ENCODE measurements around the gene RBM41. TPM values are rescaled to one million over a fixed set of nuclear protein-coding genes. Genes with fewer than 3 reads are reported as not detected.

Gene RBM41
- total RNA-seq, 1 experiment from 2014 or later = 19.4 TPM

GRCh38 chrX:107135965-107136307, 17.3 kb upstream of the RBM41 start:
- no peak overlapping the region for H3K56ac ChIP-seq (ENCODE audit: insufficient read length, low read depth, low read length)
- H3K4me1 ChIP-seq (ENCODE audit: insufficient read depth, low read length) = no peaks in the 10 kb centered on the region
- H3K14ac ChIP-seq (ENCODE audit: insufficient read depth, low read length) = no peak overlapping the region
- peaks cover 0 to 11% (median 7%) of the 10 kb centered on the region in 3 experiments; a peak in 5 of 7 replicates for H3K36me3 Mint-ChIP-seq (ENCODE audit: insufficient read depth in 1 of 3, low read depth in 3 of 3)
- no peaks in the 10 kb centered on the region for H3K9me3 ChIP-seq (ENCODE audit: control insufficient read depth, low read depth, low read length)
- H3K4me3 Mint-ChIP-seq = no peak overlapping the region
- H3K79me1 ChIP-seq (ENCODE audit: insufficient read depth, low read depth, low read length, poor library complexity, severe bottlenecking) = no peaks in the 10 kb centered on the region
- H2BK120ac ChIP-seq (ENCODE audit: low read depth, low read length, poor library complexity, severe bottlenecking) = no peak overlapping the region
- no CpG with 5 or more reads among the region's 1 CpG for WGBS (ENCODE audit: extremely low coverage, insufficient read length, low lambda C conversion rate)
- H2AK5ac ChIP-seq (ENCODE audit: insufficient read length, low read length) = no peak overlapping the region
- no peak overlapping the region for H3K4ac ChIP-seq (ENCODE audit: low read depth, low read length)
- H3T11ph ChIP-seq (ENCODE audit: low read length) = no peak overlapping the region
- peaks cover 0 to 49% of the 10 kb centered on the region in 2 experiments; a peak in 2 of 5 replicates for H3K9me3 Mint-ChIP-seq
- no peak overlapping the region for H2BK15ac ChIP-seq (ENCODE audit: low read depth, low read length)
- H3K23ac ChIP-seq (ENCODE audit: insufficient read length, low read depth, low read length) = no peak overlapping the region
- no peaks in the 10 kb centered on the region for H3K23me2 ChIP-seq (ENCODE audit: insufficient read length, low read depth, low read length, poor library complexity, severe bottlenecking)
- no peaks in the 10 kb centered on the region for H3K79me2 ChIP-seq (ENCODE audit: insufficient read depth, low read length)
- no peaks in the 10 kb centered on the region for H3K4me1 Mint-ChIP-seq
- no peak overlapping the region for H3K27ac Mint-ChIP-seq
- no peak for DNase-seq
- H3K27me3 Mint-ChIP-seq (ENCODE audit: low read depth) = no peaks in the 10 kb centered on the region
- no peak overlapping the region for H2BK20ac ChIP-seq (ENCODE audit: low read depth, low read length, poor library complexity, severe bottlenecking)
- H3K27ac ChIP-seq (ENCODE audit: insufficient read length, low read depth, low read length) = no peak overlapping the region
- H4K91ac ChIP-seq (ENCODE audit: insufficient read length, low read depth, low read length) = no peak overlapping the region
- TF ChIP-seq, protein P1, sequence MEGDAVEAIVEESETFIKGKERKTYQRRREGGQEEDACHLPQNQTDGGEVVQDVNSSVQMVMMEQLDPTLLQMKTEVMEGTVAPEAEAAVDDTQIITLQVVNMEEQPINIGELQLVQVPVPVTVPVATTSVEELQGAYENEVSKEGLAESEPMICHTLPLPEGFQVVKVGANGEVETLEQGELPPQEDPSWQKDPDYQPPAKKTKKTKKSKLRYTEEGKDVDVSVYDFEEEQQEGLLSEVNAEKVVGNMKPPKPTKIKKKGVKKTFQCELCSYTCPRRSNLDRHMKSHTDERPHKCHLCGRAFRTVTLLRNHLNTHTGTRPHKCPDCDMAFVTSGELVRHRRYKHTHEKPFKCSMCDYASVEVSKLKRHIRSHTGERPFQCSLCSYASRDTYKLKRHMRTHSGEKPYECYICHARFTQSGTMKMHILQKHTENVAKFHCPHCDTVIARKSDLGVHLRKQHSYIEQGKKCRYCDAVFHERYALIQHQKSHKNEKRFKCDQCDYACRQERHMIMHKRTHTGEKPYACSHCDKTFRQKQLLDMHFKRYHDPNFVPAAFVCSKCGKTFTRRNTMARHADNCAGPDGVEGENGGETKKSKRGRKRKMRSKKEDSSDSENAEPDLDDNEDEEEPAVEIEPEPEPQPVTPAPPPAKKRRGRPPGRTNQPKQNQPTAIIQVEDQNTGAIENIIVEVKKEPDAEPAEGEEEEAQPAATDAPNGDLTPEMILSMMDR (conservative IDR thresholded peaks at IDR 0.05) = no peak
- no peak overlapping the region for H3K4me2 ChIP-seq (ENCODE audit: insufficient read depth, insufficient read length, low read length)
- H3K9ac ChIP-seq (ENCODE audit: extremely low read depth, insufficient read length, low read length) = no peak overlapping the region
- H2BK12ac ChIP-seq (ENCODE audit: insufficient read length, low read depth, low read length) = no peak overlapping the region
- no peak overlapping the region for H2AFZ ChIP-seq (ENCODE audit: low read length)
- no peaks in the 10 kb centered on the region for H3K27me3 ChIP-seq (ENCODE audit: insufficient read depth, low read length)
- H4K8ac ChIP-seq (replicated peaks; ENCODE audit: insufficient read length, low read depth, low read length) = no peak overlapping the region
- no peak overlapping the region for H4K5ac ChIP-seq (ENCODE audit: insufficient read length, low read depth, low read length)
- H2BK5ac ChIP-seq (ENCODE audit: insufficient read length, low read length) = no peak overlapping the region
- no peaks in the 10 kb centered on the region for H4K20me1 ChIP-seq (ENCODE audit: control insufficient read depth, insufficient read depth, insufficient read length)
- H3K18ac ChIP-seq (ENCODE audit: insufficient read length, low read depth, low read length) = no peak overlapping the region
